HG03175 (cell line): Measurements from ENCODE around the gene FADS6.
"Not testable (repeated sequence)": the region's sequence is repeated elsewhere in the genome, so short reads cannot be mapped to it uniquely, and the experiment has no call there.

Source experiments
- ATAC-seq: cut with Tn5 transposase; IDR thresholded peaks from one replicate; pipeline ENCODE4 v1.9.1; 2021; ENCODE audit warnings: mild to moderate bottlenecking, moderate library complexity; ENCODE audit not compliant: unreplicated experiment

Gene FADS6

DNA sequence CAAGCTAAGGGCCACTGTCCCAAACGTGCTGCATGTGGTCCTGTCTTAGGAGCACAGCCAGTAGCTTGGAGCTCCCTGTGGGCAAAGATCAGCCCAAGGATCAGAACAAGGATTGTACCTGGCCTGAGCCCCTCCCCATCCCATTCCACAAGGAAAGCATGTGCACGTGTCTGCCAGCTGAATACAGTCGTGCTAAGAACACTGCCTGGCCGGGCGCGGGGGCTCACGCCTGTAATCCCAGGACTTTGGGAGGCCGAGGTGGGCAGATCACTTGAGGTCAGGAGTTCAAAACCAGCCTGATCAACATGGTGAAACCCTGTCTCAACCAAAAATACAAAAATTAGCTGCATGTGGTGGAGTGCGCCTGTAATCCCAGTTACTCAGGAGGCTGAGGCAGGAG is 23.4 kb downstream of the FADS6 start:
- ATAC-seq = not testable (repeated sequence)

DNA sequence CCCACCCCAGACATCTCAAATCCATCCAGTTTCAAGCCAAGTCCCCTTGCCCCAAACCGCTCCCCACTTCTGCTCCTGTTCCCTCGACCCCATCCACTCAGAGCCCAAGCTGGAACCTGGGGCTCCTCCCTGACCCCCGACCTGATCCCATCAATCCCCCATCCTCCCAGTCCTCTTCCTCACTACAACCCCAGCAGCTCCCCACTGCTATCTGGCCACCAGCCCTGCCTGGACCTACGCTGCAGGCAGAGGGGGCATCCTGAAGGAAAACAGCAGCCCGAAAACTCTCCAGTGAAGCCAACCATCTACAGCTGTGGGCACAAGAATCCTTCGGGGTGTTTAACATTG is 24.6 kb downstream of the FADS6 start:
- no peak for ATAC-seq

DNA sequence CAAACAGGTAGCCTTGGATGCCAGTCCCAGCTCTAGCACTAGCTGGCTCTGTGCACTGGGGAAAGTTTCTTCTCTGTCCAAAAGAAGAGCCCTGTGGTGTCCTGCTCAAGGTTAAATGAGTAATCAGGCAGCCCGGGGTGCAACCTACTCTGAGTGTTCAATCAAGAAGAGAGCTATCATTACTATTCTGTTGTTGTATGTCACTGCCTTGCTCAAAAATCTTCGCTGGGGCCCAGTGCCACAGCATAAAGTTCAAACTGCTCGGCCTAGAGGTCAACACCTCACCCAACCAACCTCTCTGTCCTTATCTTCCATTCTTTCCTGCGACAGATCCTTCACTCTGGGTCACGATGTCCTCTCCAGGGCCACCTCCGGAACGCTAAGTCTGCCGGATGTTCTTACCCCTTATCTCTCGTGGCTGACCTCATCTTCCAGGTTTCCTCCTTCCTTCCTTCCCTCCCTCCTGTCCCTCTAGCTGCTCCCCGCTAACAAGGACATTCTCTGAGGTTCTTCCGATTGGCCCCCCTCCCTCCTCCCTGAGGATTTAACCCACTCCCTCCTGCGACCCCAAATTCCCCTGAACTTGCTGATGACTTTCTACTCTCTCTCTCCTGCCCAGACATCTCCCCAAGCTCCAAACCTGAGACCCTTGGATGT is 25.1 kb downstream of the FADS6 start:
- no peak for ATAC-seq

DNA sequence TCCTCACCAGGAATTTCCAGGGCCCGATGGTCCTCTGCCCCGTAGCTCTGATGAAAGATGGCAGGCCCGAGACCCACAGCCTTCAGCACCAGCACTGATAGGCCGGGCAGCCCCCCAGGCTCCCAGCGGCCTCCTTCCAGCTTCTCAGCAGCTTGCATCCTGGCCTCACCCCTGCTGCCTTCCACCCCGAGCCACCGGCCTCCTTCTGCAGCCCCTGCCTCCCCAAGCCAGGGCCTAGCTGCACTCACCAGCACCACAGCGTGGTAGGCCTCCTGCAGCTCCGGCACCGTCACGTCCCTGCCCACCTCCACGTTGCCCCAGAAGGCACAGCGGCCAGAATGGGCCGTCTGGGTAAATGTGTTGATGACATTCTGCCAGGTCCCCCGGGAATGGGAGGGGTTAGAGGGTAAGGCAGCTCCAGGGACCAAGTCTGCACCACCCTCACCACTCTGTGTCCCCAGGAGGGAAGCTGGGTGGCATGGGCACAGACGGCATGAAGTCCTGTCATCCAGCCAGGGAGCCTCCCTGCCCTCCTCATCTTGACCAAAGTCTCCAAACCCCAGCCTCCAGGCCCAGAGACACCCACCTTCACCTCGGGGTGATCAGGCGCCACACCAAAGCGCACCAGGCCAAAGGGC is 27.1 kb downstream of the FADS6 start:
- ATAC-seq = no peak

DNA sequence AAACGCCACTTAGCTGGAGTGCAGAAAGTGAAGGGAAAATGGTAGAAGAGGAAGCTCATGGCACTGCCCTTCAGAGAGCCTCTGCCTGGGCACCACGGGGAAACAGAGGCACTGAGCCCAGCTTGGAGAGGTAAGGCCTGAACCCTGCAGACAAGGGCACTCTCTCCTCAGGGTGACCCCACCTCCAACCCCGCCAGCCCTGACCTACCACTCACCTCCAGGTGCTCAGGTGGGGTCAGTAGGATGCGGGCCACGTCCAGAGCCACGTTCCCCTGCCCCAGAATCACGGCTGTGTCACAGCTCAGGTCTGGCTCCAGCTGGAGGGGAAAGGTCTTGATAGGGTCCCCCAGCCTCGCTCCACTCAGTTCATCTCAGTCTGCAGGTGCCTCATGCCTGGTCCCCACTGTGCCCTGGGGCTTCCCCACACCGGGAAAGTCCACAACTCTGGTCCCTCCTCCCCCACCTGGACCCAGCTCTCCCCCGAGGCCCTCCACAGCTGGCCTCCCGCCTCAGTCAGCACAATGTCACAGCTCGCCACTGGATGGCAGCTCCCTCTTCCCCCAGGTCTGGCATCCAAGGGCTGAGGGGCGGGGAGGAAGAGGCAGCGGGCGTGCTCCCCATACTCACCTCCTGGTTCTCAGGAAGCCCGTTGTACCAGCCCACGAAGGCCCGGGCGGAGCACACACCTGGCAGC is 27.8 kb downstream of the FADS6 start:
- ATAC-seq = no peak

DNA sequence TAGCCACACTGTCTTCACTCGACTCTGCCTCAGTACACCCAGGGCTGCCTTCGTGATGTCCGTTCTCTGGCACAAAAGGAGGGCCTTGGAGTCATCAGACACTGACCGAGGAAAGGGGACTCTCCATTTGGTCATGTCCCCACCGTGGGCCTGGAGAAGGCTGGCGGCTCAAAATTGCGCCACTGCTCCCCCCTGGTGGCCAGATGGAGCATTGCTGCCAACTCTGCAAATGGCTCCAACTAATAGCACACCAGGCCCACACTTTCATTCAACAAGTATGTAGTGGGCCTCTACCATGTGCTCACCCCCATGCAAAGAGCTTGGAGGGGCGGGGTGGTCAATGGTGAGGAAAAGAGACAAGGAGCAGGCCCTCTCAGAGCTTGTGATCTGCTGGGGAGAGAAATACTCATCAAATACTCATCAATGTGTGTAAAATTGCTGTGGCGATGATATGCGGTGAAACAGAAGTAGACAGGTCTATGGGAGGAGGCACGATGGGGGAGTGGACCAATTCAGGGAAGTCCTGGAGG is 28.5 kb downstream of the FADS6 start:
- no peak for ATAC-seq

DNA sequence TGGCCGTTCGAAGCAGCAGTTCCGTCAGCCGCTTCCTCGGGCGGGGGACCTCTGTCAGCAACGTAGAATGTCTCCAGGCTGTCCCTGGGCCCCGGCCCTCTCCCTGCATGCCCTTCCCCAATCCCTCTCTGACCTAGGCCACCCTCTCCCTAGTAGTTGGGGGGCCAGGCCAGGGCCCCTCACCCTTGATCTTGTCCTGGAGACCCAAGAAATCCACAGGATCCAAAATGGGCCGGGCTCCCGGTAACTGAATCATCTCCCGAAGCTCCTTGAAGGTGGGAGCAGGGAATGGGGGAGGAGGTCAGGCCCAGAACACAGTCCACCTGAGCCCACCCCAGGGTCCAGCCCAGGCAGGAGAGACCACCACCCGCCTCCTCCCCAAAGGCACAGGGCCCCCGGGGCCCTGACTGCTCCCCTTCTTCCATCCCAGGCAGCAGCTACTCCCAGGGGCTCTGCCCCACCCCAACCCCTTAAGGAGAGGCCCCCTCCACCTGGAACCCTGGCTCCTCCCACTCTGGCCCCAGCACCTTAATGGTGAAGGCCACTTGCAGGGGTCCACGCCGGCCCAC is 29.1 kb downstream of the FADS6 start:
- ATAC-seq = no peak

DNA sequence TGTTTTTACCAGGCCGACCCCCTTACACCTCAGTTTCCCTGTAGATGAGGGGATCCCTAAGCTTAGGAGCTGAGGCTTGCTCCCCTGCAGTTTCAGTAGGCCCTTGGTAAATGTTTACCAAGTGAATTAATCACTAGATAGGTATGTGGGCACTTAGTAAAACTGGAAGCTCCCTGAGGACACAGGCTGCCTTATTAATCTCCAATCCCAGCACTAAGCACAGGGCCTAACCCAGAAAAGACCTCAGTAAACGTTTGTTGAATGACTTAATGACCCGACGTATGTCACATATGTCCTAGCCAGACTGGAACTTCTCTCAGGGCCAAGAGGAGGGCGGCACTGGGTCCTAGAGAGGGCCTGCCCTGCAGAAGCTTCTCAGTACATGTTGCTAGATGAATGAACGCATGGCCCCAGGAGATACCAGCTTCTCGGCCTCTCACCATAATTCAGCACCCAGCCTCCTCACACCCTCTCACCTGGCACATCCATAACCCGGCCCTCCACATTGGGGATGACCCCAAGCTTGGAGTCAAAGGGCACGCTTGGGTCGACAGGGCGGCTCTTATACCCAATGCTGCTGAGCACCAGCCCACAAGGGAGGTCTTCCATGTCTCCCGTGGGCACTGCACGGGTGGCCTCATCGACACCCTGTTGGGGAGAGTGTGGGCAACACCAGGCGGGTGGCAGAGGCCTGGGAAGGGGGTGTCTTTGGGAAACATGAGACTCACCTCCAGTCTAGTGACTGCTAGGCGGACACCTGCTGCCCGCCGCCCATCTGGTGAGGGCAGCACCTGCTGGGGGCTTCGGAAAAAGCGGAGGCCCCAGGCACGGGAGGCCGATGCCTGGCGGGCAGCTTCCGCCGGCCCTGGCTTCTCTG is 29.8 kb downstream of the FADS6 start:
- no peak for ATAC-seq

DNA sequence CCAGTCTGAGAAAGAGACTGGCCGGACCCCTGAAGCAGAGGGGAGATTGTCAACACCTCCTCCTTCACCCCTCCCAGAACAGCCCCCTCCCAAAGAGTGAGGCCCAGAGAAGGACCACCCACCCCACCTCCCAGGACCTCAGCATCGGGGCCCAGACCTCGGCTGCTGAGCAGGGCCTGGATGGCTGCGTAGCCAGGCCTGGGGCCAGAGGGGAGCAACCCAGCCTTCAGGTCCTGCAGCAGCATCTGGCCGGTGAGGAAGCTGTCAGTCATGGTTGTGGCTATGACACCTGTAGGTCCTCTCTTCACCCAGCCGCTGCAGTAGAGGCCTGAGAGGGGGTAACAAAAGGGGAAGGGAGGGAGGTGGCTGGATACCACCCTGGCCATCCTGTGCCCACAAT is 30.5 kb downstream of the FADS6 start:
- no peak for ATAC-seq

DNA sequence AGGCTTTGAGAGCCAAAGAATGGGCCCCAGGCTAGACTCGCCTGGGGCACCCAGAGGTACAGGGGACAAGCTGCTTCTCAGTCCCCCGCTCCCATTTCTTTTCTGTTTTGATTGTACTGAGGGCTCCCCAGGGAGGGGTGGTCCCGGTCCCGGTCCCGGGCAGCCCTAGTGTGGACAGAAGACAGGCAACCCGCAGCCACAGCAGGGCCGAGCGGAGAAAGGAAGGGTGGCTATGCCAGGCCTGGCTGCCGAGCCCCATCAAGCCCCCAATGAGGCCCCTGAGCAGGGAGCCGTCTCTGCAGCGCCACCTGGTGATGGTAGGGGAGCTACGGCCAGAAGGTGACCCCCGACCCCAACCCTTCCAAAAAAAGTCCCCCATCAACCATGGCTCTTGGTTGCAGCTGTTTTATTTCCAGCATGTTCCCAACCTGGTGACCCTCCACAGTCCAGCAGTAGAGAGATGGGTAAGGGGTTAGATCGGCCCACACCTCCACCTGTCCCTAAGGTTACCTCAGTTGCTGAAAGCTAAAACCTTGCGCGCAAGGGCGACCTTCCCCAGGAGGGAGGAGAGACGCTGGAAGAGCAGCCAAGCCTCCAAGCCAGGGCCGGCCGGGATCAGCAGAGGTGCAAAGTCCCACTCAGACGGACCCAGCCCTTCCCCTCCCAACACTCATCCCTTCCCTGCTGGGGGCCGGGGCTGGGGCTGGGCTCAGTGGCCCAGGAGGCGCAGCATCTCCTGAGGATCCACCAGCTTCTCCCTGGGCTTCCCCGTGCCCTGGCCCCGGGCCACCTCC is 31.1 kb downstream of the FADS6 start:
- ATAC-seq = no peak

DNA sequence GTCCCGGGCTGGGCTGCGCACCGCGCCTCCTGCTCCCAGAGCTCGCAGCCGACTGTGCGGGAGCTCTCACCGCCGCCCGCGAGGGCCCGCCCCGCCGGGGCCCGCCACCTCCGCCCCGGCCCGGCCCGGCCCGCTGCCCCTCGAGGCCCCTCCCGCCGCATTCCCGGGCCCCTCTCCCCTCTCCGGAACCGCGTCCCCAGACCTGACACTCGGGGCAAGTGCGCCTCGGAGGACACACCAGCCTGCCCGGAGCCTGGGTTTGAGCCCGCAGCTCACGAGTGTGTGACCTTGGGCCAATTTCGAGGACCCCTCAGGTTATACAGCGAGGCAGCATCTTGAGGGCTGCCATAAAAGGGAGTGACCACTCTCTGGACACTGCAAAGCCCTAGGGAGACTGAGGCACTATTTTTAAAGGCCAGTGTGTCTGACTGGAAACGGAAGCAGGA is 31.7 kb downstream of the FADS6 start:
- no peak for ATAC-seq

DNA sequence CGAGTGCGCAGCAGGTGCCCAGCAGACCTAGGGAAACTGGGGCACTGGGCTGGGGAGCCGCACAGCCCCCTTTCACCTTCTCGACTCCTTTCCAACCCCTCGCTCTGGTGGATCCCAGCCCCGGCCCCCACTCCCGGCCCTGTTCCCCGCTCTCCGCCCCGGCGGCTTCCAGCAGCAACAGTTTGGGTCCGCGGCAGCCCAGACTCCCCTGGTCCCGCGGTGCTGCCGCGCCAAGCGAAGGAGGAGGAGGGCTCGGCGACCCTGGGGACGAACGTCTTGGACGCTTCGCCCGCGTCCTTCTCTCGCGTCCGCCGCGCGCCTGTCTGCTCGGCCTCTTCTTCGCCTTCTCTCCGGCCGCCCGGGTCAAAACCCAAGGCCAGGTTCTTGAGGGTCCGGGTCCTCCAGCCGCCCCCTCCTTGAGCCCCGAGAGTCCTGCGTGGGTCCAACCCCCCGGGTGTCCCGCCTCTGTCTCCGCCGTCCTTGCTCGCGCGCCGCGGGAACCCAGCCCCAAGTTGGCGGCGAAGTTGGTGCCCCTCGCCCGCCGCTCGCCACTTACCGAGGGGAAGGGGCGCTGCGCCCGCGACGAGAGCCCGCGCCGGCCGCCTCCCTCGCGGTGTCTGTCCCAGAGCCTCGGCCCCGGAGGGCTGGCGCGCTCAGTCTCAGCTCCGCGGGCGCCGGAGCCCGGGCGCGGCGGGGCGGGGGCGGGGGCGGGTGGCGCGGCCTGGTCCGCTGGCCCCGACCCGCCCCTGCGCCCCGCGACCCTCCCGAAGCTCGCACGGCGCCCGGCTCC is 32.4 kb downstream of the FADS6 start:
- ATAC-seq = no peak

DNA sequence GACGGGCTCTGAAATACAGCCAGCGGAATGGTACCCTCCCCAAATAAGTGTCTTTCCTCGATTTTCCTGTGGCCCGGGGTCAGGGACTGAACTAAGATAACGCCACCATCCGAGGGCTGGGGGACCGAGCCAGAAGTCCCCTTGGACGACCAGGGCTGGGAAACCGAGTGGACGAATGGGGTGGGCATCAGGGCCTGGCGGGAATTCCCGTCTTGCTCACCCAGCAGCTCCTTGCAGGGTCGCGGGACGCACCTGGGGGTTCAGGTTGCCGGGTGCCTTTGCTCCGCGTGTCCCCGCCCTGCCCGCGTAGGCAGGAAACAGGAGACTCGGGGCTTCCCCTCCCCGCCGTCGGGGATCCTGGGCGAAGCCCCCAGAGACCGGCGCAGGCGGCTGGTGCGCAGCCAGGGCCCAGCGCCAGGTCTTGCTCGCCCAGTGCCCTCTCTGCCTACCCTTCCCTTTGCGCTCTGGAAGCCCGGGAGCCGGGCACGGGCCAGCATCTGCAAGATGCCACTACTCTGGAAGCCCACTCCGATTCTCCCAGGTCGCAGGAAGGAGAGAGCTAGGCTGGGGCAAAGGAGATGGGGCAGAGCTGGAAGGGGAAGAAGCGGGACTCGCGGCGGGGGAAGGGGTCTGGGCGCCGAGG is 33.1 kb downstream of the FADS6 start:
- no peak for ATAC-seq

DNA sequence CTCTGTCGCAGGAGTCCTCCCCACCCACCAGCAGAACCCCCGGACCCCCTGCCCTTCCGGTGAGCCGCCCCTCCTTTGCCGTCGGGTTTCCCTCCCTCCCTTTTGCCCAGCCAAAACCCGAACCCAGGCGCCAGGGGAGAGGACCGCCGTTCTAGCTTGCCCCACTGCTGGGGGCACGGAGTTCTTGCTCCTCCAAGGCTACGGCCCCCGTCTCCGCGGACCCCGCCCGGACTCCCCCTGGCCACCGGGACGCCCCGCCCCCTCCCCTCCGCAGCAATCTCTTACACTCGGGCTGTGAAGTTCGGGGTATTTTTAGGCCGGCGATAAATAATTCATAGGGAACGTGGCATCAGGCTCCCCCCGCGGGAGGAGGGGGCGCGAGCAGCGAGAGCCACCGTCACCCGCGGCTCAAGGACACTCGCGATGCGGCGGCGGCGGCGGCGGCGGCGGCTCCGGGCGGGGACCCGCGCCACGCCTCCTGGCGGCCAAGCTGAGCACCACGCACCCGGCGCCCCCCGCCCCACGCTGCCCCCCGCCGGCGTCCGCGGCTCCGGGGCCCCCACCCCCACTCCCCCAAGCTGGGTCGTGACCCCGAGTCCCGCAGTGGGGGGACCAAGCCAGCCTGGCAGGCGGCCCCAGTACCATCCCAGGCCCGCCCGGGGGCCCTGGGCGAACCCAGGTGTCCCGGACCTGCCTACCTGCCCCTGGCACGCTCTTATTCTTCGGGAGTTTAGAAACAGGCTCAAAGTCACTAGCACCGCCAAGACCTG is 33.8 kb downstream of the FADS6 start, which contains the start of gene GRIN2C:
GRIN2C (minus strand) TSS at position 427 of the 770 bp plus-strand sequence. CDS start 4,793 bp downstream, outside the sequence.
- no peak for ATAC-seq

DNA sequence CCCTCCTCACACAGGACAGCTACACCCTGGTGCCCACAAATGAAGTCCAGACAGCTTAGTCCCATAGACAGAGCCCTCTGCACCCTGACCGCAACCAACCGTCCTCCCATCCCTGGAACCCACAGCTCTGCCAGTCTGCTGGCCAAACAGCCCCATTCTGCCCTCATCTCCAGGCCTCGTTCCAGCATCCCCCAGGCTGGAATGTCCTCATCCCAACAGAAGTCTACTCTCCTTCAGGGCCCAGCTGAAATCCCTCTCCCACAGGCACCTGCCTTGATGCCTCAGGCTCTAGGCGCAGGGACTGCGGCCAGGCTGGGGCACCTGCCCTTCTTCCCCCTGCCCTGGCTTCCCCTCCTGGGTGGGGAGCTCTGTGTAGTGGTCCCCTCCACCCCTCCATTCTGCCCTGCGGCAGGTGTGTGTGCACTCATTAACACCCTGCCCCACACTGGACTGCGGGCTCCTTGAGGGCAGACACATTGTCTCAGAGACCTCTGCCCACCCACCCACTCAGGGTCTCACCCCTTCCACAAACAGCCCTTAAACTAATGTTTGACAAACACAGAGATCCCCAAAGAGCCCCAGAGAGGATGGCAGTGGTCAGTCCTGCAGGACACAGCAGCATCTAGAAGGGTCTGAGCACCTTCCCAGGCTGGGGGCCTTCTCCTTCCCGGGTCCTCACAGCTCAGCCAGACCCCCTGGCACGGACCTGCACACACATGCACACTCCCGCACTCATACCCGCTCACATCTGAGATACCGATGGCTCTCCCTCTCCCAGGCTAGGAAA is 34.6 kb downstream of the FADS6 start:
- ATAC-seq = no peak

DNA sequence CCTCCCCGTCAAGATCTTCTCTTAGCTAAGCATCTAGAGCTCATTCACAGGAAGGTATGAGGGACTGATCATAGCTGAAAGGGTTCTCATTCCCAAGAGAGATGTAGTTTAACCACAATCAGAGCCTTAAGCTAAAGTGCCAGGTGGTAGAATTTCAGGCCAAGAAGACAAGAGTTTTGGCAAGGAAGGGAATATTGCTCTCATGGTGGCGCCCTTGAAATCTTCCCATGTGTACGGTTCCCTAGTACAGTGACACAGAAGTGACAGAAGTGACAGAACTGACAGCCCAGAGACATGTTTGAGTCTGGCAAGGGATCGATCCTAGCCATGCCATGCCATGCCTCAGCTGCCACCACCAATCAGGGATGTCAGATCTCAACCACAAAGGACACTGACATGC is 36.2 kb downstream of the FADS6 start:
- ATAC-seq = no peak

DNA sequence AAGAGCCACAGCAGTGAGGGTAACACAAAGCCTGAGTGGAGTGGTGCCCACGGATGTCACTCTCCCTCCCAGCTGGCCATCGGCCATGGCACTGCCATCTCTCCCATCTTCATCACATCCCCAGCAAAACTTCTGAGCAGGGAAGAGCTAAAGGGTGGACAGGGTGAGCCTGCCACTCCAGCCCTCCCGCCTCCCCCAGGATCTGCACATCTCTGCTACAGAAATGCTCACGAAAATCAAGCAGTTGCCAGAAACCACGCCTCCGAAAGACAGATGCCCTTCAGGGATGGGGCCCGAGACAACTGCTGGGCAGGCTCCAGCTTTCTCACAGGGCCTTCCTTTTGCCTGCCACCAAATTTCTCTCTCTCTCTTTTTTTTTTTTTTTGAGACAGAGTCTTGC is 37.3 kb downstream of the FADS6 start:
- no peak for ATAC-seq
